OCI-LY1 (cell line): ENCODE data around the gene LBX2.

ENCODE experiments used
- CTCF ChIP-seq: fragments of 200-600 bp; sonication (generic), shearing (Covaris generic); IDR thresholded peaks from 2 replicates; pipeline ENCODE4 v1.5.1; 2017; ENCODE audit warnings: mild to moderate bottlenecking, antibody characterized with exemption, low read length, moderate library complexity, mixed read lengths
- EZH2 ChIP-seq: fragments of 200-600 bp; sonication (generic), shearing (Covaris generic); IDR thresholded peaks from 2 replicates; pipeline ENCODE4 v1.8.0; 2017; ENCODE audit warnings: borderline replicate concordance, mixed run types, mild to moderate bottlenecking, antibody characterized with exemption, low read length, moderate library complexity, mixed read lengths

GRCh38 chr2:74540291-74540690 lies 40.9 kb upstream of the LBX2 start:
- TF ChIP-seq CTCF (no peak), EZH2 (no peak)
